HG03175 (cell line): Measurements from ENCODE around the gene CGB8.
A peak's percentile ranks its signal among the peaks of the same experiment; 100 is the strongest.
"Not testable (repeated sequence)": the region's sequence is repeated elsewhere in the genome, so short reads cannot be mapped to it uniquely, and the experiment has no call there.

Experiments
- ATAC-seq: cut with Tn5 transposase; IDR thresholded peaks from one replicate; pipeline ENCODE4 v1.9.1; 2021; ENCODE audit warnings: mild to moderate bottlenecking, moderate library complexity; ENCODE audit not compliant: unreplicated experiment

Gene CGB8

GRCh38 chr19:49049011-49049410 is at the start of gene CGB8:
Gene CGB8 (minus strand): TSS chr19:49049111. CDS start chr19:49048739, 372 bp downstream.
- not testable (repeated sequence) for ATAC-seq

GRCh38 chr19:49097453-49098288 is 48.8 kb upstream of the CGB8 start:
- no peak for ATAC-seq

- no peak for ATAC-seq
Observed at GRCh38 chr19:49094505-49095482, 45.9 kb upstream of the CGB8 start.

- no peak for ATAC-seq
Observed at GRCh38 chr19:49092686-49093085, 43.8 kb upstream of the CGB8 start.

- no peak for ATAC-seq
Observed at GRCh38 chr19:49091391-49092038, 42.6 kb upstream of the CGB8 start.

- ATAC-seq, result no peak
Observed at GRCh38 chr19:49086296-49086695, 37.4 kb upstream of the CGB8 start.

- ATAC-seq, result no peak
Observed at GRCh38 chr19:49085868-49086232, 36.9 kb upstream of the CGB8 start.

- ATAC-seq, result peak; percentile 83
Observed at GRCh38 chr19:49085020-49085867, 36.3 kb upstream of the CGB8 start, which contains the start of gene SNRNP70. Gene SNRNP70 (plus strand): TSS chr19:49085451. CDS start chr19:49086415, 964 bp downstream.

GRCh38 chr19:49084206-49085019 is 35.5 kb upstream of the CGB8 start:
- ATAC-seq, result no peak

GRCh38 chr19:49081273-49081672 is 32.4 kb upstream of the CGB8 start:
- no peak for ATAC-seq

- ATAC-seq, result no peak
Observed at GRCh38 chr19:49080392-49080791, 31.5 kb upstream of the CGB8 start.

- not testable (repeated sequence) for ATAC-seq
Observed at GRCh38 chr19:49074869-49075268, 26.0 kb upstream of the CGB8 start.

GRCh38 chr19:49073514-49074378 is 24.8 kb upstream of the CGB8 start:
- no peak for ATAC-seq

GRCh38 chr19:49071860-49072547 is 23.1 kb upstream of the CGB8 start:
- ATAC-seq, result no peak

GRCh38 chr19:49070416-49070815 is 21.5 kb upstream of the CGB8 start:
- ATAC-seq, result no peak

- ATAC-seq, result no peak
Observed at GRCh38 chr19:49069026-49069425, 20.1 kb upstream of the CGB8 start.

GRCh38 chr19:49067554-49067953 is 18.6 kb upstream of the CGB8 start:
- no peak for ATAC-seq
